Vagina (tissue), 2 donors: ENCODE results near the gene DIPK1B.

ENCODE experiments used
- POLR2A ChIP-seq, 2 donors: fragments of 450-650 bp; IDR thresholded peaks; one replicate each; pipeline ENCODE4 v1.6.1; 2017; ENCODE audit warnings: antibody characterized with exemption in 2 of 2, mild to moderate bottlenecking in 2 of 2, moderate library complexity in 2 of 2
- TF ChIP-seq, protein P1 (sequence below), 3 experiments: fragments of 450-650 bp in 2 of 3; fragments of 200-600 bp in 1 of 3; sonication (generic) in 1 of 3; IDR thresholded peaks; one replicate each; pipeline ENCODE4 v1.5.1; 2017 to 2019; ENCODE audit warnings: antibody characterized with exemption in 3 of 3, mild to moderate bottlenecking in 2 of 3, moderate library complexity in 2 of 3

DNA sequence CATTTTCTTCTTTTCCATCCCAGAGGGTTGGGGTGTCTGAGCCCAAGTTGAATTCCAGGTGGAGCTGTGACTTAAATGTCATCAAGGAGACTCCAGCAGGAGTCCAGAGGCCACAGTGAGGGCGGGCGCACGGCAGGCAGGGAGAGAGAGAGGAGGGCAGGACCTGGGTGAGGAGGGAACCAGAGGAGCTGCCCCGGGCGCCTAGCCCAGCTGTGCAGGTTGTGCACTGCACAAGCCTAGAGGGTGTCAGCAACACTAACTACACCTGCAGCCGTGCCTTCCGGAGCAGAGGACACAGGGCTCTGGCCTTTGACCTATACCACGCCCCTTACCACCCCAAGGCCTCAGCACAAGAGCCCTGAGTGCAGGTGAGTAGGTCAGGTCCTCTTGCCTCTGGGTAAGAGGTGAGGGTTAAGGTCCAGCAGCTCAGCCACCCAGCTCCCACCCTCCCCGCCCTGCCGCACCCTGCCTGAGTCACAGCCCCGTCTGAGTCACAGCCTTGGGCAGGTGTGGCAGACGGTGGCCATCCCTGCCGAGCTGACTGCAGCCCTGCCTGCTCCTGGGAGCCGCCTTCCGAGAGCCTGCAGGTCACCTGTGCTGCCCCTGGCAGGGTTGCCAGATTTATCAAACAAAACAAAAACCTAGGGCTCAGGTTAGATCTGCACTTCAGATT lies 18.7 kb upstream of the DIPK1B start:
- TF ChIP-seq, protein P1, sequence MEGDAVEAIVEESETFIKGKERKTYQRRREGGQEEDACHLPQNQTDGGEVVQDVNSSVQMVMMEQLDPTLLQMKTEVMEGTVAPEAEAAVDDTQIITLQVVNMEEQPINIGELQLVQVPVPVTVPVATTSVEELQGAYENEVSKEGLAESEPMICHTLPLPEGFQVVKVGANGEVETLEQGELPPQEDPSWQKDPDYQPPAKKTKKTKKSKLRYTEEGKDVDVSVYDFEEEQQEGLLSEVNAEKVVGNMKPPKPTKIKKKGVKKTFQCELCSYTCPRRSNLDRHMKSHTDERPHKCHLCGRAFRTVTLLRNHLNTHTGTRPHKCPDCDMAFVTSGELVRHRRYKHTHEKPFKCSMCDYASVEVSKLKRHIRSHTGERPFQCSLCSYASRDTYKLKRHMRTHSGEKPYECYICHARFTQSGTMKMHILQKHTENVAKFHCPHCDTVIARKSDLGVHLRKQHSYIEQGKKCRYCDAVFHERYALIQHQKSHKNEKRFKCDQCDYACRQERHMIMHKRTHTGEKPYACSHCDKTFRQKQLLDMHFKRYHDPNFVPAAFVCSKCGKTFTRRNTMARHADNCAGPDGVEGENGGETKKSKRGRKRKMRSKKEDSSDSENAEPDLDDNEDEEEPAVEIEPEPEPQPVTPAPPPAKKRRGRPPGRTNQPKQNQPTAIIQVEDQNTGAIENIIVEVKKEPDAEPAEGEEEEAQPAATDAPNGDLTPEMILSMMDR (IDR thresholded peaks at IDR 0.05): no peak
- TF ChIP-seq POLR2A (IDR thresholded peaks at IDR 0.05): no peak
